RWPE1 (cell line): Measurements from ENCODE around the gene ALX1.

Experiments used
- CTCF ChIA-PET: fragments of 350-600 bp; sonication (Branson Sonifier 250); formaldehyde crosslinking; extraction: SDS; loops from one replicate; lab custom pipeline; 2021; lab: Yijun Ruan, JAX
- POLR2A ChIA-PET: fragments of 400-600 bp; formaldehyde crosslinking; extraction: SDS; loops from one replicate; lab custom pipeline; 2020; ENCODE audit warnings: antibody characterized with exemption; ENCODE audit not compliant: low non-redundant PET; lab: Yijun Ruan, JAX
- DNase-seq: peaks from one replicate; pipeline ENCODE4 v3.0.0; 2012; ENCODE audit warnings: low spot score
- H3K27ac ChIP-seq: fragments of 450-650 bp; 2 replicates; pipeline ENCODE4 v1.5.1; 2017
- TF ChIP-seq, protein P1 (sequence below): fragments of 450-650 bp; conservative IDR thresholded peaks from 2 replicates; pipeline ENCODE4 v1.5.1; 2017; ENCODE audit warnings: low read depth, mild to moderate bottlenecking

ALX1 gene

DNA sequence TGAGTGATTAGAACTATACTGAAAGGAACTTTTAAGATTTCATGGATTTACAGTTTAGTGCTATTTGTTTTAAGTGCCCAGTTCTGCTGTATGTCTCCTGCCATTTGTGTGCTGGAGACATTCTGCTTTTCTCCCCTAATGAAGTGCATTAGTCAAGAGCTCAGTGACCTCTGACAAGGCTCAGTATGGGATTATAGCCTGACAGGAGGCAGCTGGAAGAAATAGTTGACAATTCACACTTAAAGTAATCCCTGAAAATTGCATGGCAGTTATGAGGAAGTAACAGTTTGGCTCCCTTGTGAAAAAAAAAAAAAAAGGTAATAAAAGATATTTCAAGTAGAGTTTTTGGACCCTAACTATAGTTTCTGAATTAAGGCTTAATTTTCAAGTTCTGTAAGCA lies 70.3 kb downstream of the ALX1 start:
- no peak overlapping the region for H3K27ac ChIP-seq
- no peak for DNase-seq
- CTCF ChIA-PET: interaction anchor here (0.7 kb wide), 1 partner anchor 1538 kb away, joined by 6 read pairs; no protein-coding TSS in a partner anchor
- TF ChIP-seq, protein P1, sequence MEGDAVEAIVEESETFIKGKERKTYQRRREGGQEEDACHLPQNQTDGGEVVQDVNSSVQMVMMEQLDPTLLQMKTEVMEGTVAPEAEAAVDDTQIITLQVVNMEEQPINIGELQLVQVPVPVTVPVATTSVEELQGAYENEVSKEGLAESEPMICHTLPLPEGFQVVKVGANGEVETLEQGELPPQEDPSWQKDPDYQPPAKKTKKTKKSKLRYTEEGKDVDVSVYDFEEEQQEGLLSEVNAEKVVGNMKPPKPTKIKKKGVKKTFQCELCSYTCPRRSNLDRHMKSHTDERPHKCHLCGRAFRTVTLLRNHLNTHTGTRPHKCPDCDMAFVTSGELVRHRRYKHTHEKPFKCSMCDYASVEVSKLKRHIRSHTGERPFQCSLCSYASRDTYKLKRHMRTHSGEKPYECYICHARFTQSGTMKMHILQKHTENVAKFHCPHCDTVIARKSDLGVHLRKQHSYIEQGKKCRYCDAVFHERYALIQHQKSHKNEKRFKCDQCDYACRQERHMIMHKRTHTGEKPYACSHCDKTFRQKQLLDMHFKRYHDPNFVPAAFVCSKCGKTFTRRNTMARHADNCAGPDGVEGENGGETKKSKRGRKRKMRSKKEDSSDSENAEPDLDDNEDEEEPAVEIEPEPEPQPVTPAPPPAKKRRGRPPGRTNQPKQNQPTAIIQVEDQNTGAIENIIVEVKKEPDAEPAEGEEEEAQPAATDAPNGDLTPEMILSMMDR: no peak
- POLR2A ChIA-PET: no interaction called here
